WTC11 (cell line): ENCODE data around the gene DCUN1D2.

Experiments used
- CBFB ChIP-seq: sonication (generic); formaldehyde crosslinking; IDR thresholded peaks from 2 replicates; pipeline ENCODE4 v1.8.1; 2022; ENCODE audit warnings: mild to moderate bottlenecking, low read depth, missing genetic modification reagents
- CREB1 ChIP-seq: sonication (generic); formaldehyde crosslinking; IDR thresholded peaks from 2 replicates; pipeline ENCODE4 v1.8.0; 2023; ENCODE audit warnings: mild to moderate bottlenecking, missing genetic modification reagents
- ZNF512 ChIP-seq: sonication (generic); formaldehyde crosslinking; IDR thresholded peaks from 2 replicates; pipeline ENCODE4 v1.8.1; 2022; ENCODE audit warnings: missing genetic modification reagents, borderline replicate concordance

GRCh38 chr13:113426591-113426986 is 63.9 kb downstream of the DCUN1D2 start:
- TF ChIP-seq CBFB (no peak), CREB1 (CRISPR knock-in tag) (no peak), ZNF512 (CRISPR knock-in tag) (no peak)
